COR-L47 (cell line): Measurements from ENCODE around the gene VPS37B.

Experiments
- DNase-seq: peaks from one replicate; lab custom pipeline; 2025; lab: John Stamatoyannopoulos, UW

VPS37B gene

DNA sequence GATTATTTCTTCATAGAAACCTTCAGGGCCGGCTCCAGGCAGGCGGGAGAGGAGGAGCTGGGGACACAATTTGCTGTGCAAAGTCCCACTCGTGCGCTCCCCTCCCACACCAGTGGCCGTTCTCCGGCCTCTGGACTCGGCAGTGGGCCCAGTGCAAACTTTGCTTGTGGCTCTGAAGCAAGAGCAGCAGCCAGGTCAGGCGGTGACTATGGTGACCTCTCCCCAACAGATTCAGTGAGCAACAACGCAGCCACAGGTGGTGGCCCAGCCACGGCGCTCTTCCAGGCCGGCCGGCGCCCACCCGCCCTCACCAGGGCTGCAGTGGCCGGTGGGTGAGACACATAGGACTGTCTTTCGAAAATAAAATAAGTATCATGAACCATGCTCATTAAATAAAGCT lies 29.5 kb downstream of the VPS37B start:
- DNase-seq = no peak

DNA sequence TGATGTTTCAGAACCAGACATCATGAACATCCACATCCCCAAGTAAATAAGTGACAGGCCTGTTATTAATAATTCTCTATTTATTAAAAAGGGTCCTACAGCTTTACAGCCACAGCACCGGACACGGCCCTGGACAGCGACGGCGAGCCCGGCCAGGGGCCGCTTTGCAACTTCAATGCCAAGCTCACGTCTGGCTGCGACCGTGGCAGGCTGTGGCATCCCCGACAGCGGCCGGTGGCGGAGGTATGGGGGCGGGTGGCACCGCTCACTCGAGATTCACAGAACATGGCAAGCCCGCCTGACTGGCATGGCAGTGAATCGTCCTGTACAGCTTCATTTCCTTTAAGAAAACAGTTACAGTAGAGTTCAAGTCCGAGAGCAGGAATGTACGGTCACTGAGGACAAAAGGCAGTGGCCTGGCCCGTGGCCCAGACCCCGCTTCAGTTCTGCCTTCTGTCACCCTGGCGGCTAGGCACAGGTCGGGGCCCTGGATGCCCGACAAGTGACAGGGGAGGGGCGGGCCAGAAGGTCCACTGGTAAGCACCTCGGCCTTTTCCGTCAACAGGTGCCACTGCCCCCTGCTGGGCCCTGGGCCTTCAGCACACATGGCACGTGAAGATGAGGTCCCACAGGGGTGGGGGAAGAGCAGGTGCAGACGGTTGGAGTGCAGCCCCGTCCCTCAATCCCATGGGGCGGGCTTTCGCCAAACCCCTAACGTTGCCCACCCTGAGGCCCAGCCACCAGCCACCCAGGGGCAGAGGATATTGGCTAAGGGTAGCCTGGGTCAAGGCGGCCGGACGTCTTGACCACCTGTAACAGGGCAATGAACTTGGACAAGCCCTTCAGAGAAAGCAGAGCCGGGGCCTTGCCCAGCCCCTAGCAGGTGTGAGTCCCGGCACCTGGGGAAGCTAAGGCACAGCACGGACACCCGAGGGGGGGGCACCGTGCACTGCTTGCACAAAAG lies 30.4 kb downstream of the VPS37B start:
- DNase-seq = no peak

DNA sequence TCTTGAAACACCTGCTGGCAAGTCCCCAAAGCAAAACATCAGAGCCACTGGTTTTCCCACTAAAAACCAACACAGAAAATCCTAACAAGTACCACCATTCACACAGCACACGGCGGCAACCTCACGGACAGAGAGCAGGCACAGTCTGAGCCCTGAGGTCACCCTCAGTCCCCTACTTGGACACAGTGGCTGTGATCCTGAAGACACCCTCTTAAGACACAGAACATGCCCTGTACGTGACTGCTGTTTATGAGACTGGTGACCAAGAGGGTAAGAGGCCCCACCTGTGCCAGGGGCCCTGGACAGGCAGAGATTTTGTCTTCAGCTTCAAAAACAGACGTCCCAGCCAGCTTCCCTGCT lies 31.1 kb downstream of the VPS37B start:
- no peak for DNase-seq

DNA sequence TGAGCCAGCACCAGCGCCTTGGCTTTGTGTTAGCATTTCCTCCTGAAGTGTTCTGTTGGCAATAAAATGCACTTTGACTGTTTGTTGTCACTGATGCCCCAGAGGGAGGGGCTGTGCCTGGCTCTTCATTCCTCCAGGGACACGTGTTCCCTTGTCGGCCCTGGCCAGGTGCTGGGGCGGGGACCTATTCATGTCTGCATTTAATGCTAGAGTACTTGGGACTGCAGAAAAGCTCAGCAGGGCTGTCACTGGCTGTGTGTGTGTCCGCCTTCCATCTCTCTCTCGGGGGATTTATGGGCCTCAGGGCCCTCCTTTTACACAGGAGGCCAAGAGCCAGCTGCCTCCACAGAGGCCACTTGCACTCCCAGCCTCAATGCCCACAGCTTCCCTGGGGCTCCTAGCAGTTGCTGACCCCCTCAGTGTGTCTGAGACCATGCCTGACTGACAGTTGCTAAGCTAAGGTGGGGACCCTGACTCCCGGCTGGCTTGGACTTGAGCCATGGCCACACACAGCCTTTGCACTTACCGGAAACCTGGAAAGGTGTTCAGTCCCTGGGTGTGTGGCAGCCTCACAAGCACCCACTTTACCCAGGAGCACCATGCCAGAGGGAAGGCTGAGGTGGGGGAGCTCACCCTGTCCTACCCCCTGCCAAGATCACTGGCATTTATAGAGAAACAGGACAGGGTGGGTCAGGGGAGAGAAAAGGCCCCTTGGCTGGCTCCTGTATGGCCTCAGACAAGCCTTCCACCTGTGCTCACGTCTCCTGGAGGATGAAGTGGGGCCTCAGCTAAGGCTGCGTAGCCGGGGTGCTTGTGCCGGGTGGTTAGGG lies 32.8 kb downstream of the VPS37B start:
- DNase-seq = peak; percentile 37

DNA sequence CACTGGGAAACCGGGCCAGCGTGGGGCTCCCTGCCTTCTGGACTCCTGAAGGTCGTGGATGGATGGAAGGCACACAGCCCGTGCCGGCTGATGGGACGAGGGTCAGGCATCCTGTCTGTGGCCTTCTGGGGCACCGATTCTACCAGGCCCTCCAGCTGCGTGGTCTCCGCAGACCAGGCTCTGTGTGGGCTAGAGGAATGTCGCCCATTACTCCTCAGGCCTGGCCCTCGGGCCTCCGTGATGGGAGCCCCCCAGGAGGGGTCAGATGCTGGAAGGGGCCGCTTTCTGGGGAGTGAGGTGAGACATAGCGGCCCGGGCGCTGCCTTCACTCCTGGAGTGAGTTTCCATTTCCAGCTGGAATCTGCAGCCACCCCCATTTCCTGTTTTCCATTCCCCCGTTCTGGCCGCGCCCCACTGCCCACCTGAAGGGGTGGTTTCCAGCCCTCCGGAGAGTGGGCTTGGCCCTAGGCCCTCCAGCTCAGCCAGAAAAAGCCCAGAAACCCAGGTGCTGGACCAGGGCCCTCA lies 33.8 kb downstream of the VPS37B start:
- no peak for DNase-seq

DNA sequence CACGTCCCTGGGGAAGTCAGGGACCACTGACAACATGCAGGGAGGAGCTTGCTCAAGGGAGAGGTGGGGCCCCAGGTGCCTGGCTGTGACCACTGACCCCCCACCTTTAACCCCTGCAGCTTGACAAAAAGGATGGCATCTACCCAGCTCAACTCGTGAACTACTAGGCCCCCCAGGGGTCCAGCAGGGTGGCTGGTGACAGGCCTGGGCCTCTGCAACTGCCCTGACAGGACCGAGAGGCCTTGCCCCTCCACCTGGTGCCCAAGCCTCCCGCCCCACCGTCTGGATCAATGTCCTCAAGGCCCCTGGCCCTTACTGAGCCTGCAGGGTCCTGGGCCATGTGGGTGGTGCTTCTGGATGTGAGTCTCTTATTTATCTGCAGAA lies 34.3 kb downstream of the VPS37B start:
- no peak for DNase-seq

DNA sequence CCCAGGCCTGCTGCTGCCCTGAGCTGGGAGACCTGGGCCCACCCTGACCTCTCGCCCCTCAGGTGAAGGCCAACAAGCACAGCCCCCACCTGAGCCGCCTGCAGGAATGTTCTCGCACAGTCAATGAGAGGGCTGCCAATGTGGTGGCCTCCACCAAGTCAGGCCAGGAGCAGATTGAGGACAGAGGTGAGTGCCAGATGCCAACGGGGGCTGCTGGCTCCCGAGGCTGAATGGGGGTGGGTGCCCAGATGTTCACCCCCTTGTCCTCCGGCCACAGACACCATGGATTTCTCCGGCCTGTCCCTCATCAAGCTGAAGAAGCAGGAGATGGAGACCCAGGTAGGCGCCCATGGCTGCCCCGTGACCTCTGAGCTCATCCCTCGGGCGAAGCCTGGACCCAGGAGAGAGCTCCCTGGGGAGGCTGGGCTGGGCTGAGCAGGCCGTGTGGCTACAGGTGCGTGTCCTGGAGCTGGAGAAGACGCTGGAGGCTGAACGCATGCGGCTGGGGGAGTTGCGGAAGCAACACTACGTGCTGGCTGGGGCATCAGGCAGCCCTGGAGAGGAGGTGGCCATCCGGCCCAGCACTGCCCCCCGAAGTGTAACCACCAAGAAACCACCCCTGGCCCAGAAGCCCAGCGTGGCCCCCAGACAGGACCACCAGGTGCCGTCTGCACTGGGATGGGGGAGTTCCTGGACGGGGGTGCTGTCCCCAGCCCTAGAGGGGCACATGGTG lies 34.9 kb downstream of the VPS37B start:
- DNase-seq = no peak

DNA sequence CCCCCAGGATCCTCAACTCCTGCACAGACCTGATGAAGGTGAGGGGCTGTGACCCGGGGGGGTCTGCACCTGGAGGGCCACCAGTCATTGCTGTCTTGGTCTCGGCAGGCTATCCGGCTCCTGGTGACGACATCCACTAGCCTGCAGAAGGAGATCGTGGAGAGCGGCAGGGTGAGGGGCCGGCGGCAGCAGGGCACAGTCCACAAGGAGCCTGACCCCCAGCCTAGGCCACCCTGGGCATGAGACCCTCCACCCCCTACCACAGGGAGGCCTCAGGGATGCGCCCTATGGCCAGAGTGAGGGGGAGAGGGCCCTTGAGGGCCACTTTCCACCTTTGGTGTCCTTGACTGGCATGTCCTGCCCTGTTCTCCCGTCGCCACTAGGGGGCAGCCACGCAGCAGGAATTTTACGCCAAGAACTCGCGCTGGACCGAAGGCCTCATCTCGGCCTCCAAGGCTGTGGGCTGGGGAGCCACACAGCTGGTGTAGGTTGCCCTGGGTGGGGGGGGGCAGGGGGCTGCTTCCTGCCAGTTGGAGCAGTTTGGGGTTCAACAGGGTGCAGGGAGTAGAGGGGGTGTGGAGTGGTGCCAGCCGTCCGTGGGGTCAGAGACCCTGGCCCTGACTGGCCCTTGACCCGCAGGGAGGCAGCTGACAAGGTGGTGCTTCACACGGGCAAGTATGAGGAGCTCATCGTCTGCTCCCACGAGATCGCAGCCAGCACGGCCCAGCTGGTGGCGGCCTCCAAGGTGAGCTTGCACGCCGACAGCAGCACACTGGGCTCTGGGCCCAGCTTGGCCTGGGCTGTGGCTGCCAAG lies 35.7 kb downstream of the VPS37B start:
- peak; percentile 62 for DNase-seq

DNA sequence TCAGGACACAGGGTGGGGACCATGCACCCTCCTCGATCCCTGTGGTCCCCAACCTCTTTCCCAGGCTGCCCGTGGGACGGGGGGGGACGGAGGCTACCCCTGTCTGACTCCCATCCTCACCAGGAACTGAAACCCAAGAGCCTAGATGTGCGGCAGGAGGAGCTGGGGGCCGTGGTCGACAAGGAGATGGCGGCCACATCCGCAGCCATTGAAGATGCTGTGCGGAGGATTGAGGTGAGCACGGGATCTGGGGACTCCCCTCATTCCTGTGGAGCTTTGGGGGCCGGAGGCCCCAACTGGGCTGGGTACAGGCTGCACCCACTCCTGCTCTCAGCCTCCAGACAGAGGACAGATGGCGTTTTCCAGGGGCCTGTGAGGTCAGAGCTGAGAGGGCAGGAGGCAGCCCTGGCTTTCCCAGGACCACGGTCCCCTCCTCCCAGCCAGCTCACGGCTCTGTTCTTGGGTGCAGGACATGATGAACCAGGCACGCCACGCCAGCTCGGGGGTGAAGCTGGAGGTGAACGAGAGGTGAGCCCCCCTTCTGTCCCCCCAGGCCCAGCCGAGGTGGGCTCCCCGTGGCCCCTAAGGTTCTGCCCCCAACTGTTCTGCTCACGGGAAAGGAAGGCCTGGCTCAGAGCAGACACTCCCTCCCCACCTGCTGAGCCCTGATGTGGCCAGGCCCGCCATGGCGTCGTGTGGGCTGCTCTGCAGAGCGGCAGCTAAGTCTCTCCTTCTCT lies 36.5 kb downstream of the VPS37B start:
- DNase-seq = no peak

DNA sequence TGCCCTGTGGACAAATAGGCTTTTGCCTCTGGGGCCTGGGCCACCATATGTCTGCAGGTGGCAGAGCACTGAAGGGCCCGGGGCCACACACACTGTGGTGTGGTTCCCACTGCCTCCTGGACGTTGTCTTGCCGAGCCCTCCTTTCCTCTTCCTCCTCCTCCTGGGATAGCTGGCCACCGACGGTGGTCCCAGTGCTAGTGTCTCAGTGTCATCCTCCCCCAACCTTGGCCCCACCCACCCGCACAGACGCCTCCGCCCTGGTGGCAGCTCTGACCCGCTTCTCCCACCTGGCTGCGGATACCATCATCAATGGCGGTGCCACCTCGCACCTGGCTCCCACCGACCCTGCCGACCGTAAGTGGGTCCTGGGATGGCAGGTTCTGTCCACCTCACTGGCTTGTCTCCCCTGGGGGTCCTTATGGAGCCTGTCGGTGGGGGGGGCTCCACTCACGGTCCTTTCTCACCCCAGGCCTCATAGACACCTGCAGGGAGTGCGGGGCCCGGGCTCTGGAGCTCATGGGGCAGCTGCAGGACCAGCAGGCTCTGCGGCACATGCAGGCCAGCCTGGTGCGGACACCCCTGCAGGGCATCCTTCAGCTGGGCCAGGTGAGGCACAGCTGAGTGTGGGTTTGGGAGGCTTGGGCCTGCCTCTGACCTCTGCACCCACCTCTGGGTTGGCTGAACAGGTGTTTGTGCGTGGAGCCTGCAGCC lies 37.2 kb downstream of the VPS37B start:
- DNase-seq = no peak

DNA sequence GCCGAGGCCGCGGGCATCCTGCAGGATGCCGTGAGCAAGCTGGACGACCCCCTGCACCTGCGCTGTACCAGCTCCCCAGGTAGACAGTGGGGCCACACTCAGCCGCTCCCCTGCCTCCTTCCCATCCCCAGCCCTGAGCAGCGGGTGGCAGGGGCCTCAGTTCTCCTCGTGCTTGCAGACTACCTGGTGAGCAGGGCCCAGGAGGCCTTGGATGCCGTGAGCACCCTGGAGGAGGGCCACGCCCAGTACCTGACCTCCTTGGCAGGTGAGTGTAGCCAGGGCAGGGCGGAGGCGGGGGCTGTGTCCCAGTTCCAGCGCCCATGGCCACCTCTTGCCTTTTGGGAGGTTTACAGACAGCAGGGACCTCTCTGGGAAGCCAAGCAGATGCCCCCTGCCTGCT lies 37.8 kb downstream of the VPS37B start:
- no peak for DNase-seq

DNA sequence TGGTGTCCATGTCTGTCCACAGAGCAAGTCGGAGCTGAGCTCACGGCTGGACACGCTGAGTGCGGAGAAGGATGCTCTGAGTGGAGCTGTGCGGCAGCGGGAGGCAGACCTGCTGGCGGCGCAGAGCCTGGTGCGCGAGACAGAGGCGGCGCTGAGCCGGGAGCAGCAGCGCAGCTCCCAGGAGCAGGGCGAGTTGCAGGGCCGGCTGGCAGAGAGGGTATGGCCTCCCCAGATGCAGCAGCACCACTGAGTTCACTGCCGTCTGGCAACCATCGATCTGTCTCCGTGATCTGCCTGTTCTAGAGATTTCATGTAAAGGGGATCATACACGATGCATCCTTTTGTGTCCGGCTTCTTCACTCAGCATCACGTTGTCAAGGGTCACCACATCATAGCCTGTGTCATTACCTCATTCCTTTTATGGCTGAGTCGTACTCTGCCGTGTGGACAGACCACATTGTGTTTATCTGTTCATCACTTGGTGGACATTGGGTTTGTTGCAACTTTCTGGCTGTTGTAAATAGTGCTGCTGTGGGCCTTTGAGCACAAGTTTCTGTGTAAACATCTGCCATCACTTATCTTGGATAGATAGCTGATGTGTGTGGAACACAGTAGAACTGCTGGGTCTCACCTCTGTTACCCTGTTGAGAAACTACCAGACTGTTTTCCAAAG lies 38.8 kb downstream of the VPS37B start:
- DNase-seq = no peak

DNA sequence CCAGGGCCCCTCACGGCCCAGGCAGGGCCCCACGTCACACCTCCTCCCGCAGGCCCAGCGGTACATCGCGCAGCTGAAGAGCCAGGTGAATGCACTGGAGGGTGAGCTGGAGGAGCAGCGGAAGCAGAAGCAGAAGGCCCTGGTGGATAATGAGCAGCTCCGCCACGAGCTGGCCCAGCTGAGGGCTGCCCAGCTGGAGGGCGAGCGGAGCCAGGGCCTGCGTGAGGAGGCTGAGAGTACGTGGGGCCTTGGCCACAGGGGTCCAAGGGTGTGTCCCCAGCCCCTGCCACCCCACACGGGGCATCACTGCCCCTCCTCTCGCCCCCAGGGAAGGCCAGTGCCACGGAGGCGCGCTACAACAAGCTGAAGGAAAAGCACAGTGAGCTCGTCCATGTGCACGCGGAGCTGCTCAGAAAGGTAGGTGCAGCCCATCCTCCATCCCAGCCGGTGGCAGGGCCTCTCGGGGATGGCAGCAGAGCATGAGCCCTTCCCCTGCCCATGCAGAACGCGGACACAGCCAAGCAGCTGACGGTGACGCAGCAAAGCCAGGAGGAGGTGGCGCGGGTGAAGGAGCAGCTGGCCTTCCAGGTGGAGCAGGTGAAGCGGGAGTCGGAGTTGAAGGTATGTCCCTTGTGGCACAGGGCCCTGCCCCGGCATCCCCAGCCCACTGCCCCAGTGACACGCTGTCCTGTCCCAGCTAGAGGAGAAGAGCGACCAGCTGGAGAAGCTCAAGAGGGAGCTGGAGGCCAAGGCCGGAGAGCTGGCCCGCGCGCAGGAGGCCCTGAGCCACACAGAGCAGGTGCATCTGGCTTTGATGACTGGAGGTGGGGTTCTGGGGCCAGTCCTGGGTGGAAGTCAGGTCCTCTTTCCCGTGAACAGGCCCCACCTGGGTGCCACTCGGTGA lies 39.7 kb downstream of the VPS37B start:
- no peak for DNase-seq

DNA sequence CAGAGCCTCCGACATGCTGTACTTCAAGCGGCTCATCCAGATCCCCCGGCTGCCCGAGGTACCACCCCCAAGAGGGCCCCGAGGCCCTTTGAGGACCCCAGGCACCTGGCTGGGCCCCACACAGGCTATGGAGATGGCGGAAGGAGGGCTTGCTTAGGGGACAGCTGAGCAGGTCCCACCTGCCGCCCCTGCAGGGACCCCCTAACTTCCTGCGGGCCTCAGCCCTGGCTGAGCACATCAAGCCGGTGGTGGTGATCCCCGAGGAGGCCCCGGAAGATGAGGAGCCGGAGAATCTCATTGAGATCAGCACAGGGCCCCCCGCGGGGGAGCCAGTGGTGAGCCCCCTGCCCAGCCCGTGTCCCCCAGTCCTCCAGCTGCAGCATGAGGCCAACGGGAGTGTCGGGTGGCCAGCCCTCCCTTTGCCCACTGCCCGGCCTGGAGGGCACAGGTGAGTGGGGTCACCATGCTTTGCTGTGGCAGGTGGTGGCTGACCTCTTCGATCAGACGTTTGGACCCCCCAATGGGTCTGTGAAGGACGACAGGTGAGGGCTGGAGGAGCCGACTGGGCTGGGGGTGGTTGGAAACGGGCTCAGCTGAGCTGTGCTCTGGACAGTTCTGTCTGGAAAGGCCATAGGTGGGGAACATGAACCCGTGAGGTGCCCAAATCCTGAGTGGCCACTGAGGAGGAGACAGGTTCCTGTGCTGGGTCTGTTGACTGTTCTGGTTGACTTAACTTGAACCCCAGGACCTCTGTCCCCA lies 40.7 kb downstream of the VPS37B start:
- no peak for DNase-seq

DNA sequence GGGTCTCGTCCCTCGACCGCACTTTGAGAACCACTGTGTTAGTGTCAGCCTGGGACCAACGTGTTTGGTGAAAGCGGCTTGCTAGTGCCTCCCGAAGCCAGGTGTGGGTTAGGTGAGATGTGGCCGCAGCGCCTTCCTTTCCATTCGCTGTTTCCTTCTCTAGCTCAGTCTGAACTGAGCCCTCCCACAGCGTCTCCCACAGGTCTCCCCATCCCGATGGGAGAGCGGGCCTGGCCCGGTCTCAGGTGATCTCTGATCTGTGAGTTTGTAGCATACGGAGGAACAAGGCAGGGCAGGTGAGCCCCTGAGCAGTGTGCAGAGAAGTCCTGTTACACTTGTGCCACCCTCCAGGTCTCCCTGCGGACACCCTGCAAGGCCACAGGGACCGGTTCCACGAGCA lies 41.4 kb downstream of the VPS37B start:
- DNase-seq = no peak

DNA sequence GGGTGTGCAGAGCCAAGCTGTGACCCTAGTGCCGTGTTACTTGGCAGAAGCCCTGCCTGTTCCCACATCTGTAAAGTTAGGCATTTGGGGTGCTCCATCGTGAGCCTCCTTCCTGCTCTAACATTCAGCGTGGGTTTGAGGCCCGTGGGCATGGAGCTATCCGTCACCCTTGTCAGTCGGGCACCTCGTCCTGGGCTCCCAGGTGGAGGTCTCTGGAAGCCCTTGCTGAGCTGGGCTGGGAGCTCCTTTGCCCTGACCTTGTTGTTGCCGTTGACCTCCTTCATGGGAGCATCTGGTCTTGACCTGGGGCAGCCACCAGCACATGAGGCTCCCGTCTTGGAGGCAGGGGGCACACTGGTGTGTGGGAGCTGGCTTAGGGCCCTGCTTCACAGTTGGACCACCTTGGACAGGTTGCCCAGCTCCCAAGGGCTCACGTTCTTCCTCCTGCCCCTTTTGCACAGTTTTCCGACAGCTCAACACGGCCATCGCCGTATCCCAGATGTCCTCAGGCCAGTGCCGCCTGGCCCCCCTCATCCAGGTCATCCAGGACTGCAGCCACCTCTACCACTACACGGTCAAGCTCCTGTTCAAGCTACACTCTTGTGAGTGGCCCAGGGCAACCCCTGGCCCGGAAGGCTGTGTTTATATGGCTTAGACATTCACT lies 42.2 kb downstream of the VPS37B start:
- DNase-seq = no peak
